ENCODE results near the gene RAD52.
A peak's percentile ranks its signal among the peaks of the same experiment; 100 is the strongest.
"Not testable (repeated sequence)": the region's sequence is repeated elsewhere in the genome, so short reads cannot be mapped to it uniquely, and the experiment has no call there.

RAD52 gene

GRCh38 chr12:966724-967123, 17.2 kb upstream of the RAD52 start:
- DNase-seq: peak; percentile 71 to 84

GRCh38 chr12:958588-959123, 9.2 kb upstream of the RAD52 start:
- DNase-seq: no peak

DNA sequence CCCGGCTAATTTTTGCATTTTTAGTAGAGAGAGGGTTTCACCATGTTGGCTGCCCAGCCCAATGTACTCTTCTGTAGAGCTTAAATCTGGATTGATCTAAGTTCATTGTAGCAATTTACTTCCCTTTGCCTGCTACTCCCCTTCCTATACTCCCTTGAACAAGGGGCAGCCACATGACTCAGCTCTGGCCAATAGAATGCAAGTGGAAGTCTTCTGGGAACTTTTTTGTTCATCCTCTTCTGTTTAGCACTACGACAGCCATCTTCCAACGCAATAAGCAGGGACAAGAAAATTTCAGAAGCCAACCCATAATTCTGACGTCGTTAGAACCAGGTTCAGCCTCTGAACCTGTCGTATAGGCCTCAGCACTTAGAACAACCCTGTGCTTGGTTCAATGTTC, 6.4 kb upstream of the RAD52 start:
- no peak for DNase-seq

GRCh38 chr12:954741-955140, 5.2 kb upstream of the RAD52 start:
- DNase-seq: no peak

- peak in 1 of 2 donors; percentile 17 for DNase-seq
These were observed 4.3 kb upstream of the RAD52 start for GRCh38 chr12:953776-954175.

DNA sequence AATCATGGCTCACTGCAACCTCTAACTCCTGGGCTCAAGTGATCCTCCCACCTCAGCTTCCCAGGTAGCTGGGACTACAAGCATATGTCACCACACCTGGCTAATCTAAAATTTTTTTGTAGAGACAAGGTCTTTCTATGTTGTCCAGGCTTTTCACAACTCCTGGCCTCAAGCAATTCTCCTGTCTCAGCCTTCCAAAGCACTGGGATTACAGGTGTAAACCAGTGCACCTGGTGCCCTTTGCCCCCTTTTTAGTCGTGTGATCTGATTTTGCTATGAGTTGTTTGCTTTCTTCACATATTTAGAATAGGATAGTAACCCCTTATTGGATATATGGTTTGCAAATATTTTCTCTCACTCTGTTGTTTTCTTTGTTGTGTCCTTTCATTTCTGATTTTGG, 1.7 kb upstream of the RAD52 start:
- no peak for DNase-seq

DNA sequence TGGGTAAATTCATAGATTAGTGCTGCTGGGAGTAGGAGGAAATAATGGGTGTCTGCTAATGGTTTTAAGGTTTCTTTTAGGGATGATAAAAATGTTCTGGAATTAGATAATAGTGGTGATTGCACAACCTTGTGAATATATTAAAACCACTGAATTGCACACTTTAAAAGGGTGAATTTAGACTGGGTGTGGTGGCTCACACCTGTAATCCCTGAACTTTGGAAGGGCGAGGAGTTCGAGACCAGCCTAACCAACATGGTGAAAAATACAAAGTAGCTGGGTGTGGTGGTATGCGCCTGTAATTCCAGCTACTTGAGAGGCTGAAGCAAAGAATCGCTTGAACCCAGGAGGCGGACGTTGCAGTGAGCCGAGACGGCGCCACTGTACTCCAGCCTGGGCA, 1.3 kb downstream of the RAD52 start:
- no peak for DNase-seq

DNA sequence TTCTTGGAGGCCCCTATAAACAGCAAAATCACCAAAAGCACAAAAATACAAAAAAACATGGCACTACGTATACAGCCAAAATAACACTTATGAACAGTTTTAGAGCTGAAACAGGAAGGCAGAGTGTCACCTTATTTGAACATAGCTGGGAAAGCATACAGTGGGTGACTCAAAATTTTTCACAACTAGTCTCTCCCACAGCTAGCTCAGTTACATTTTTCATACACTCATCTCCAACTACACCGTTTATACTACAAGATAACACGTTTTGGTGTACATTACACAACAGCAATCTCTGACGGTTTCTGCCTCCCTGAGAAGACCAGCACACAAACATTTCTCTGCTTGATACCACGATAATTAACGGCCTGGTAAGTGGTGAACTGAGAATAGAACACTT, 2.9 kb downstream of the RAD52 start:
- DNase-seq: peak; percentile 26 to 42

DNA sequence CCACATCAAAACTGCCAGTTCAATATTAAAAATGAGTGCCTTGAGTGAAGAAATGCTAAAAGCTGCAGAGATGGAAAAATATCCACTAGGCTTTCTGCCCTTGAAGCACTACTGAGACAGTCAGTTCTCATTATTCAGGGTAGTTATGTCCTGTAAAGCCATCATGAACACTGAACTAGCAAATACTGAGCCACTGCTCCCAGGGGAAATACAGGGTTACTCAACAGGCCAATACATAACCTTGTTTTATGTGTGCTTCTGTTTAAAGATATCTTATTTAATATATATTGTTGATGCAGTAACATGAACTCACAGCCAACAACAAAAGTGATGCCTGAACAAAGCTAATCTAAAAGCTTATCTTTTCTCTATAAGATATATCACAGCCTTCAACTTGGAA, 3.3 kb downstream of the RAD52 start:
- peak in 1 of 2 donors; percentile 20 for DNase-seq

- peak; percentile 16 to 68 for DNase-seq
These were observed 5.3 kb downstream of the RAD52 start for GRCh38 chr12:944211-944610.

DNA sequence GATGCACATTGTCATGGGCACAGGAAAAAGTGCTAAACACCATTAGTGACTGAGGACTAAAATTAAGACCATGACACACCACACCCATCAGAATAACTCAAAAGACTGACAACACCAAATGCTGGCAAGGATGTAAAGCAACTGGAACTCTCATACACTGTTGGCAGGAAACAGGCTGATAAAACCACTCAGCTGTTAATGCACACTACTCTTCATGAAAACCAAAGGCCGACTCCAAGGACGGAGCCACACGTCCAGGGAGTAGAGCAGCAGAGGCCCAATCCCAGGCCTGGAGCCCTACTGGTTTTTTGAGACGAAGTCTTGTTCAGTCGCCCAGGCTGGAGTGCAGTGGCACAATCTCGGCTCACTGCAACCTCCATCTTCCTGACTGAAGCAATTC, 6.4 kb downstream of the RAD52 start:
- no peak for DNase-seq

DNA sequence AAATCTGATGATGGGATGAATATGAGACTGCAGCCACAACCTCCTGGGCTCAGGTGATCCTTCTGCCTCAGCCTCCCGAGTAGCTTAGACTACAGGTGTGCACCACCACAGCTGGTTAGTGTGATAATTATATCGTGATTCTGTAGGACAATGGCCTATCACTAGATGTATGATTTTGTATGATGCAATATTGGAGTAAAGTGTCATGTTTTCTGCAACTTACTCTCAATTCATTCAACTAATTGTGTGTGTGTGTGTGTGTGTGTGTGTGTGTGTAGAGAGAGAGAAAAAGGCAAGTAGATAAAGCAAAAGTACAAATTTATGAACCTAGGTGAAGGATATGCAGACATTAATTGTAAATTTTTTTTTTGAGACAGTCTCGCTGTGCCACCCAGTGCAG, 10.7 kb downstream of the RAD52 start:
- no peak for DNase-seq

GRCh38 chr12:936377-937345, 12.8 kb downstream of the RAD52 start:
- no peak for DNase-seq

DNA sequence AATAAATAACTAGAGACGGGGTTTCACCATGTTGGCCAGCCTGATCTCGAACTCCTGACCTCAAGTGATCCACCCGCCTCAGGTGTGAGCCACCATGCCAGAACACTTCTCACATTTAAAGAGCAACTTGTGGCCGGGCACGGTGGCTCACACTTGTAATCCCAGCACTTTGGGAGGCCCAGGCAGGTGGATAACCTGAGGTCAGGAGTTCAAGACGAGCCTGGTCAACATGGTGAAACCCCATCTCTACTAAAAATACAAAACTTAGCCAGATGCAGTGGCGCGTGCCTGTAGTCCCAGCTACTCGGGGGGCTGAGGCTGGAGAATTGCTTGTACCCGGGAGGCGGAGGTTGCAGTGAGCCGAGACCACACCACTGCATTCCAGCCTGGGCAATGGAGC, 13.6 kb downstream of the RAD52 start:
- DNase-seq: not testable (repeated sequence)

DNA sequence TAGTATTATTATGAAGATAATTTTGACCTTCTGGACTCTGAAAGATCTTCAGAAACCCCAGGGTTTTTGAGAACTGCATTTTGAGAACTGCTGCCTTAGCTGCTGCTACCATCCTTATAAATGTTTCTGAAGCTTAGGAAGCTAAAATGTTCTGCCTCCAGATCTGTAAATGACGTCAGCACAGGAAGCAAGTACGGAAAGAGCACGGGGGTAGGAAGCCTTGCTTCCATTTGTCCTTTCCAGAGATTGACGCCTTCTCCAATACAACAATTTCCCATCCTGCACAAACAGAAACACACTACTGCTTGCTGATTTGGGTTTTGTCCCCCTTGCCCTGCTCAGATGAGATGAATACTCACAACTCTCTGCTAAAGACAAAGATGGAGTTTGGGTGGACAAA, 17.9 kb downstream of the RAD52 start:
- no peak for DNase-seq

DNA sequence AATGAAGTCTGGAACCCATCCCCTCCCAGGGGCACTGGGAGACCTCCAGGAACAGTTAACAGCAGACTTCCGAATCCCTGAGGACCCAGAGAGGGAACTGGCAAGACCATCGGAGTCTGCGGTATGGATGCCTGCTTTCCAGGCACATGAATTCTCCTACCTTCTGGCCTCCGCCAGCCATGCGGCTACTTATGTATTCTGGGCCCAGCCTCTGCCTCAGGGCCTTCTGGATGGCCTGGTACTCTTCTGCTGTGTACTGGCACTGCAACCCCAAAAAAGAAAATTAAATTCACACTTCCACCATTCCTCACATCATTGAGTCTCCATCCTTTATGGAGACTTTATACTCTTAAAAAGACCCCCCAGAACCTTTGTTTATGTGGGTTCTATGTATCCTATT, 18.4 kb downstream of the RAD52 start:
- no peak for DNase-seq

GRCh38 chr12:926641-927040, 22.9 kb downstream of the RAD52 start:
- no peak for DNase-seq

GRCh38 chr12:922285-922684, 27.2 kb downstream of the RAD52 start:
- no peak for DNase-seq

DNA sequence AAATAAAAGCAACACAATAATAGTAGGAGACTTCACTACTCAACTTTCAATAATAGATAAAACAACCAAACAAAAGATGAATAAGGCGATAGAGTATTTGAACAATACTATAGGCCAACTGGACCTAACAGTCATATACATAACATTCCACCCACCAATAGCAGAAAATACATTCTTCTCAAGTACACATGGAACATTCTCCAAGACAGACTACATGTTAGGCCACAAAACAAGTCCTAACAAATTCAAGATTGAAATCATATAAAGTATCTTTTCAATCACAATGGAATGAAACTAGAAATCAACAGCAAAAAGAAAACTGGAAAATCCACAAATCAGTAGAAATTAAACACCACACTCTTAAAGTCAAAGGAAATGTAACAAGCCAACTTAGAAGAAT, 28.8 kb downstream of the RAD52 start:
- DNase-seq: no peak

DNA sequence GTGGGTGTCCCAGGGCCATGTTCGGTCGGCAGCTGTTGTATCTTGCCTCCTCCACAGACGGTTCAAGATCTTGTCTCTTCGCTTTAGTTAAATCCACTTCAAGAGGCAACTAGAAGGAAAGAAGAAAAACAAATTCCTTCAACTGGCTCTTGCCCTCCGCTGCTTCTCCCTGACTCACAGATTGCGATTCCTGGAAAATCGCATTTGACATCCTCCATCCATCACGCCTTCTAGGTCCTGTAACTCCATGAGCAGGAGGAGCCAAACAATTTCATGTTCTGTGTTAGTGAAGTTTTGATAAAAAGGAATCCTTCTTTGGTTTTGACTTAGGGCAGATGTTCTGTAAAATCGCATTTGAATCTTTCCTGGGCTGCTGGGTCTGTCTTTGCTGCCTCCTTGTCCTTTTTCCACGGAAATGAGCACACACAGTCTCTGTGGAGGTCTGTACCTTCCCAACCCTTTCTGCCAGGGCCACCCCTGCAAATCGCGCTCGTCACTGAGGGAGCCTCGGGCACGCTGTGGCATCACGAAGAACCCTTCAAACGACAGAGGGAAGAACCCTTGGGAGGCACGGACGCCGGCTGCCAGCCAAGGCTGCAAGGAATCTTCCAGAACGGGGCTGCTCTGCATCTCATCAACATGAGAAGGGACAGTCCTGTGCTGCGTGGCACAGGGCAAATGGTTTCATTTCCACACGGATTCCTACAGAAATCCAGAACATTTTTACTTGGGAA, 32.6 kb downstream of the RAD52 start:
- no peak for DNase-seq

DNA sequence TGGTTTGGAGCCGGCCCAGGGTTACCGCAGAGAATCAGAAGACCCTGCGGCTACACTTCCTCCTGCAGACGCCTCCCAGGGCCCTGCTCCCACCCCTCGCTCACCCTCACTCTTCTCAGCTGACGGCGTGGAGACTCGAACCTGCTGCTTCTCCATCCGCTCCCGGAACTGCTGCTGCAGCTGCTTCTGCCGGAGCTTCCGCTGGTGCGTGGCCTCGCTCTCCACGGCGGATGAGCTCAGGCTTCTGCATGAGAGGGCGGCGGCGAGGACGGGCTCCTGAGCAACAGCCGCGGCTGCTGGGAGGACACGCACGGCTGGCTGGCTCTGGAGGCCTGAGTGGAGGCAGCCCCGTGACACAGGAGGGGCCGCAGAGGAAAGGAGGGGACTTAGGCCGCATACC, 33.3 kb downstream of the RAD52 start:
- peak in 1 of 2 donors; percentile 48 for DNase-seq

DNA sequence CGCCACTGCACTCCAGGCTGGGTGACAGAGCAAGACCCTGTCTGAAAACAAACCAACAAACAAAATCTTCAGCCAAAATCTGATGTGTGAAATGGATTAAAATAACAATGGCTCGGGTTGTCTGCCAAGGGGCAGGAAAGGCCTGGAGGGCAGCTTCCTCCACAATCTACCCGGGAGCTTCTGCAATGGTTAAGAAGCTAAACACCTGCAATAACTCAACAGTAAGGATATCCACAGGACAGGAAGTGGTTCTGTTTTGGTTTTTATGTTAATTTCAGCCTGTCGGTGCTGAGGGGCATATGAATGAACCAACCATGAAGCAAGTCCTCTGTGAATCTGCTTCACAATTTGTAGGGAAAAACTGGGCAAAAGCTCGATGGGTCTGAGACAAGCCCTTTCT, 34.4 kb downstream of the RAD52 start:
- DNase-seq: no peak

DNA sequence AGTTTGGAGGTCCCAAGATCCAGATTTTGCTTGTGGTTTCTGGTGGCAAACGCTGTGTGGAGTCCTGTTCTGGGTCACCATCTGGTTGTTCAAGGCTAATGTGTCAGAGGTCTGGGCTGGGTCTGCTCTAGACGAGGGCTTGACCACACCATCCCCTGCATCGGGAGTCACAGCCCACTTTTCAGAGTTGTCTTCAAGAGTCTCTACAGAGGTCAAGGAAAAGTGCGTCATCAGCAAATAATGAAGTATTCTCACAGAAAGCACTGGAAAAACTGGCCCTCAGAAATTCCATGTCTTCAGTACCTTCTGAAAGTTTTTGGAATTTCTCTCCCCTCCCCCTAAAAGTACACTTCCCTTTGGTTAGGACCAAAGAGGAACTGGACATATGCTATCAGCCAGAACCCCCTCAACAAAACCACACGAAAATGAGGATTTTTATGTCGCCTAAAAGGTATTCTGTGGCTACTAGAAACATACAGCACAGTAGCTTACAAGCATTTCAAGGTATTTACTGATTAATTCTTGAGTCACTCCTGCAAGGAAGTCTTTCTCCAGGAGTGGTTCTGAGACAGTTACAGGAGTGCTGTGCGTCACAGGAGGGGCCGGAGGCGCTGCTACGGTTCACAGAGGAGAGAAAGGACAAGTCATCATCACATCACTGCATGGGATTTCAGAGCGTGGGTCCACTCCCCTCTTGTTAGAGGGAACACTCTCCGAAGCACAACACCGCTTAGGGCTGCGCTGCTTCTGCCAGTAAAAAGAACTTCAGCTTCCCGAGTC, 35.4 kb downstream of the RAD52 start:
- DNase-seq: peak; percentile 11 to 17
